Neuron (in vitro differentiated cells): Measurements from ENCODE around the gene IQSEC1.

Source experiments
- H2AFZ ChIP-seq: one replicate; pipeline ENCODE4 v1.6.1; 2013; ENCODE audit warnings: low read depth, mild to moderate bottlenecking, inconsistent platforms, low read length, moderate library complexity
- H3K27me3 ChIP-seq: one replicate; pipeline ENCODE4 v1.6.1; 2013; ENCODE audit warnings: low read length; ENCODE audit not compliant: insufficient read depth
- H3K36me3 ChIP-seq: one replicate; pipeline ENCODE4 v1.6.1; 2013; ENCODE audit warnings: low read length; ENCODE audit not compliant: insufficient read depth
- H3K4me1 ChIP-seq: one replicate; pipeline ENCODE4 v1.6.1; 2013; ENCODE audit warnings: low read length; ENCODE audit not compliant: insufficient read depth
- H3K4me3 ChIP-seq: 2 replicates; pipeline ENCODE4 v1.5.1; 2013; ENCODE audit warnings: mild to moderate bottlenecking, low read length, moderate library complexity
- H3K9me3 ChIP-seq: one replicate; pipeline ENCODE4 v1.6.1; 2013; ENCODE audit warnings: low read length

Gene IQSEC1

GRCh38 chr3:12947504-12948369, 125.5 kb downstream of the IQSEC1 start:
- Histone ChIP-seq H3K4me1 (peaks cover 25% of the 10 kb centered on the region), H3K36me3 (no peaks in the 10 kb centered on the region), H3K4me3 (no peak overlapping the region), H3K27me3 (no peaks in the 10 kb centered on the region), H2AFZ (no peak overlapping the region), H3K9me3 (no peaks in the 10 kb centered on the region)

GRCh38 chr3:12946649-12947316, 126.4 kb downstream of the IQSEC1 start:
- Histone ChIP-seq H3K4me3 (no peak overlapping the region), H3K36me3 (peaks cover 2% of the 10 kb centered on the region), H3K9me3 (no peaks in the 10 kb centered on the region), H3K27me3 (no peaks in the 10 kb centered on the region), H3K4me1 (peaks cover 25% of the 10 kb centered on the region), H2AFZ (no peak overlapping the region)

GRCh38 chr3:12946251-12946648, 127.0 kb downstream of the IQSEC1 start:
- H3K36me3 ChIP-seq = peaks cover 8% of the 10 kb centered on the region
- no peaks in the 10 kb centered on the region for H3K9me3 ChIP-seq
- H2AFZ ChIP-seq = no peak overlapping the region
- no peaks in the 10 kb centered on the region for H3K27me3 ChIP-seq
- H3K4me3 ChIP-seq = no peak overlapping the region
- H3K4me1 ChIP-seq = peaks cover 25% of the 10 kb centered on the region

- Histone ChIP-seq H3K4me1 (peaks cover 25% of the 10 kb centered on the region), H2AFZ (no peak overlapping the region), H3K4me3 (no peak overlapping the region), H3K27me3 (no peaks in the 10 kb centered on the region), H3K36me3 (peaks cover 19% of the 10 kb centered on the region), H3K9me3 (no peaks in the 10 kb centered on the region)
Observed at GRCh38 chr3:12944849-12945248, 128.4 kb downstream of the IQSEC1 start.

GRCh38 chr3:12944413-12944812, 128.8 kb downstream of the IQSEC1 start:
- Histone ChIP-seq H2AFZ (no peak overlapping the region), H3K4me1 (peaks cover 25% of the 10 kb centered on the region), H3K4me3 (no peak overlapping the region), H3K36me3 (peaks cover 23% of the 10 kb centered on the region), H3K27me3 (no peaks in the 10 kb centered on the region), H3K9me3 (no peaks in the 10 kb centered on the region)

GRCh38 chr3:12943124-12944021, 129.9 kb downstream of the IQSEC1 start:
- Histone ChIP-seq H3K27me3 (no peaks in the 10 kb centered on the region), H2AFZ (no peak overlapping the region), H3K4me3 (no peak overlapping the region), H3K36me3 (peaks cover 27% of the 10 kb centered on the region), H3K9me3 (no peaks in the 10 kb centered on the region), H3K4me1 (peaks cover 25% of the 10 kb centered on the region)

- Histone ChIP-seq H3K27me3 (no peaks in the 10 kb centered on the region), H3K36me3 (peaks cover 35% of the 10 kb centered on the region), H2AFZ (no peak overlapping the region), H3K9me3 (no peaks in the 10 kb centered on the region), H3K4me3 (no peak overlapping the region), H3K4me1 (peaks cover 25% of the 10 kb centered on the region)
Observed at GRCh38 chr3:12941495-12942023, 131.7 kb downstream of the IQSEC1 start.

- H3K4me1 ChIP-seq = peaks cover 23% of the 10 kb centered on the region
- no peaks in the 10 kb centered on the region for H3K27me3 ChIP-seq
- H3K4me3 ChIP-seq = no peak overlapping the region
- H2AFZ ChIP-seq = no peak overlapping the region
- H3K9me3 ChIP-seq = no peaks in the 10 kb centered on the region
- H3K36me3 ChIP-seq = peaks cover 42% of the 10 kb centered on the region
Observed at GRCh38 chr3:12940854-12941253, 132.4 kb downstream of the IQSEC1 start.

GRCh38 chr3:12939137-12939536, 134.1 kb downstream of the IQSEC1 start:
- Histone ChIP-seq H2AFZ (no peak overlapping the region), H3K4me1 (peaks cover 6% of the 10 kb centered on the region), H3K4me3 (no peak overlapping the region), H3K27me3 (no peaks in the 10 kb centered on the region), H3K36me3 (peaks cover 57% of the 10 kb centered on the region), H3K9me3 (no peaks in the 10 kb centered on the region)

GRCh38 chr3:12938258-12938711, 134.9 kb downstream of the IQSEC1 start:
- H3K4me3 ChIP-seq = no peak overlapping the region
- no peak overlapping the region for H2AFZ ChIP-seq
- peaks cover 64% of the 10 kb centered on the region for H3K36me3 ChIP-seq
- H3K9me3 ChIP-seq = no peaks in the 10 kb centered on the region
- H3K4me1 ChIP-seq = no peaks in the 10 kb centered on the region
- H3K27me3 ChIP-seq = no peaks in the 10 kb centered on the region

- no peak overlapping the region for H3K4me3 ChIP-seq
- H3K9me3 ChIP-seq = no peaks in the 10 kb centered on the region
- H3K36me3 ChIP-seq = peaks cover 72% of the 10 kb centered on the region
- no peaks in the 10 kb centered on the region for H3K4me1 ChIP-seq
- no peak overlapping the region for H2AFZ ChIP-seq
- no peaks in the 10 kb centered on the region for H3K27me3 ChIP-seq
Observed at GRCh38 chr3:12935861-12936830, 137.1 kb downstream of the IQSEC1 start.
